ENCODE data around the gene TAB3.

The TAB3 gene

GRCh38 chrX:30910124-30910860 lies 21.2 kb upstream of the TAB3 start:
- H3K27me3 ChIP-seq (replicated peaks; ENCODE audit: control insufficient read depth, insufficient read depth, low read length, poor library complexity, severe bottlenecking), result no peaks in the 10 kb centered on the region
- H3K36me3 ChIP-seq (ENCODE audit: control insufficient read depth, insufficient read depth, low read length), result no peaks in the 10 kb centered on the region
- no peak for DNase-seq
- no peak overlapping the region for H3K27ac ChIP-seq (ENCODE audit: insufficient read depth, low read length, poor library complexity, severe bottlenecking)
- no peak overlapping the region for H3K4me3 ChIP-seq (ENCODE audit: insufficient read depth, low read depth, low read length, poor library complexity, severe bottlenecking)
- no peaks in the 10 kb centered on the region for H3K4me1 ChIP-seq (ENCODE audit: control insufficient read depth, insufficient read depth, low read length, poor library complexity, severe bottlenecking)
- no peaks in the 10 kb centered on the region for H3K9me3 ChIP-seq (ENCODE audit: control insufficient read depth, low read length)

GRCh38 chrX:30906726-30907125 lies 17.7 kb upstream of the TAB3 start:
- Histone ChIP-seq H3K27ac (ENCODE audit: insufficient read depth, low read length, poor library complexity, severe bottlenecking) (no peak overlapping the region), H3K27me3 (replicated peaks; ENCODE audit: control insufficient read depth, insufficient read depth, low read length, poor library complexity, severe bottlenecking) (no peaks in the 10 kb centered on the region), H3K4me1 (ENCODE audit: control insufficient read depth, insufficient read depth, low read length, poor library complexity, severe bottlenecking) (no peaks in the 10 kb centered on the region), H3K9me3 (ENCODE audit: control insufficient read depth, low read length) (no peaks in the 10 kb centered on the region), H3K4me3 (ENCODE audit: insufficient read depth, low read depth, low read length, poor library complexity, severe bottlenecking) (no peak overlapping the region), H3K36me3 (ENCODE audit: control insufficient read depth, insufficient read depth, low read length) (no peaks in the 10 kb centered on the region)
- no peak for DNase-seq

DNA sequence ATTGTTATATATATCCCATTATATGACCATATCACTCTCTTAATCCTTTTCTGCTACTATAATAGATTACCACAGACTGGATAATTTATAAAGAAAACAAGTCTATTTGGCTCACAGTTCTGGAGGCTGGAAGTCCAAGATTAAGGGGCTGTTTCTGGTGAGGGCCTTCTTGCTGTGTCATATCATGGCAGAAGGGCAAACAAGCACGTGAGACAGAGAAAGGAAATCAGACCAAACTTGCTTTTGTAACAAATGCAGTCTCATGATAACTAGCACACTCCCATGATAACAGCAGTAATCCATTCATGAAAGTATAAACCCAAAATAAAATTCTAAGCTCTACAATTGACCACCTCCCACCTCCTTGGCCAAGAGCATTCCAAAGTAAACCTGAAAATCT lies 16.3 kb upstream of the TAB3 start:
- Histone ChIP-seq H3K36me3 (ENCODE audit: control insufficient read depth, insufficient read depth, low read length) (no peaks in the 10 kb centered on the region), H3K4me3 (ENCODE audit: insufficient read depth, low read depth, low read length, poor library complexity, severe bottlenecking) (no peak overlapping the region), H3K27ac (ENCODE audit: insufficient read depth, low read length, poor library complexity, severe bottlenecking) (no peak overlapping the region), H3K4me1 (ENCODE audit: control insufficient read depth, insufficient read depth, low read length, poor library complexity, severe bottlenecking) (no peaks in the 10 kb centered on the region), H3K27me3 (replicated peaks; ENCODE audit: control insufficient read depth, insufficient read depth, low read length, poor library complexity, severe bottlenecking) (no peaks in the 10 kb centered on the region), H3K9me3 (ENCODE audit: control insufficient read depth, low read length) (no peaks in the 10 kb centered on the region)
- DNase-seq, result no peak

GRCh38 chrX:30904632-30905031 lies 15.6 kb upstream of the TAB3 start:
- Histone ChIP-seq H3K9me3 (ENCODE audit: control insufficient read depth, low read length) (no peaks in the 10 kb centered on the region), H3K4me1 (ENCODE audit: control insufficient read depth, insufficient read depth, low read length, poor library complexity, severe bottlenecking) (no peaks in the 10 kb centered on the region), H3K36me3 (ENCODE audit: control insufficient read depth, insufficient read depth, low read length) (no peaks in the 10 kb centered on the region), H3K4me3 (ENCODE audit: insufficient read depth, low read depth, low read length, poor library complexity, severe bottlenecking) (no peak overlapping the region), H3K27me3 (replicated peaks; ENCODE audit: control insufficient read depth, insufficient read depth, low read length, poor library complexity, severe bottlenecking) (no peaks in the 10 kb centered on the region), H3K27ac (ENCODE audit: insufficient read depth, low read length, poor library complexity, severe bottlenecking) (no peak overlapping the region)
- no peak for DNase-seq

GRCh38 chrX:30904186-30904585 lies 15.1 kb upstream of the TAB3 start:
- Histone ChIP-seq H3K36me3 (ENCODE audit: control insufficient read depth, insufficient read depth, low read length) (no peaks in the 10 kb centered on the region), H3K4me3 (ENCODE audit: insufficient read depth, low read depth, low read length, poor library complexity, severe bottlenecking) (no peak overlapping the region), H3K4me1 (ENCODE audit: control insufficient read depth, insufficient read depth, low read length, poor library complexity, severe bottlenecking) (no peaks in the 10 kb centered on the region), H3K27me3 (replicated peaks; ENCODE audit: control insufficient read depth, insufficient read depth, low read length, poor library complexity, severe bottlenecking) (no peaks in the 10 kb centered on the region), H3K27ac (ENCODE audit: insufficient read depth, low read length, poor library complexity, severe bottlenecking) (no peak overlapping the region), H3K9me3 (ENCODE audit: control insufficient read depth, low read length) (no peaks in the 10 kb centered on the region)
- no peak for DNase-seq

GRCh38 chrX:30900227-30900626 lies 11.2 kb upstream of the TAB3 start:
- H3K36me3 ChIP-seq (ENCODE audit: control insufficient read depth, insufficient read depth, low read length), result no peaks in the 10 kb centered on the region
- H3K4me1 ChIP-seq (ENCODE audit: control insufficient read depth, insufficient read depth, low read length, poor library complexity, severe bottlenecking), result no peaks in the 10 kb centered on the region
- no peak overlapping the region for H3K27ac ChIP-seq (ENCODE audit: insufficient read depth, low read length, poor library complexity, severe bottlenecking)
- no peaks in the 10 kb centered on the region for H3K27me3 ChIP-seq (replicated peaks; ENCODE audit: control insufficient read depth, insufficient read depth, low read length, poor library complexity, severe bottlenecking)
- no peaks in the 10 kb centered on the region for H3K9me3 ChIP-seq (ENCODE audit: control insufficient read depth, low read length)
- no peak for DNase-seq
- no peak overlapping the region for H3K4me3 ChIP-seq (ENCODE audit: insufficient read depth, low read depth, low read length, poor library complexity, severe bottlenecking)

- Histone ChIP-seq H3K4me1 (ENCODE audit: control insufficient read depth, insufficient read depth, low read length, poor library complexity, severe bottlenecking) (no peaks in the 10 kb centered on the region), H3K27ac (ENCODE audit: insufficient read depth, low read length, poor library complexity, severe bottlenecking) (no peak overlapping the region), H3K27me3 (replicated peaks; ENCODE audit: control insufficient read depth, insufficient read depth, low read length, poor library complexity, severe bottlenecking) (no peaks in the 10 kb centered on the region), H3K36me3 (ENCODE audit: control insufficient read depth, insufficient read depth, low read length) (no peaks in the 10 kb centered on the region), H3K9me3 (ENCODE audit: control insufficient read depth, low read length) (no peaks in the 10 kb centered on the region), H3K4me3 (ENCODE audit: insufficient read depth, low read depth, low read length, poor library complexity, severe bottlenecking) (no peak overlapping the region)
- no peak for DNase-seq
Measured at GRCh38 chrX:30898886-30899285, 9.8 kb upstream of the TAB3 start.

- H3K36me3 ChIP-seq (ENCODE audit: control insufficient read depth, insufficient read depth, low read length), result no peaks in the 10 kb centered on the region
- no peak overlapping the region for H3K4me3 ChIP-seq (ENCODE audit: insufficient read depth, low read depth, low read length, poor library complexity, severe bottlenecking)
- no peaks in the 10 kb centered on the region for H3K4me1 ChIP-seq (ENCODE audit: control insufficient read depth, insufficient read depth, low read length, poor library complexity, severe bottlenecking)
- no peaks in the 10 kb centered on the region for H3K27me3 ChIP-seq (replicated peaks; ENCODE audit: control insufficient read depth, insufficient read depth, low read length, poor library complexity, severe bottlenecking)
- H3K9me3 ChIP-seq (ENCODE audit: control insufficient read depth, low read length), result no peaks in the 10 kb centered on the region
- DNase-seq, result no peak
- no peak overlapping the region for H3K27ac ChIP-seq (ENCODE audit: insufficient read depth, low read length, poor library complexity, severe bottlenecking)
Measured at GRCh38 chrX:30895370-30895769, 6.3 kb upstream of the TAB3 start.

- no peak overlapping the region for H3K4me3 ChIP-seq (ENCODE audit: insufficient read depth, low read depth, low read length, poor library complexity, severe bottlenecking)
- no peaks in the 10 kb centered on the region for H3K9me3 ChIP-seq (ENCODE audit: control insufficient read depth, low read length)
- H3K27ac ChIP-seq (ENCODE audit: insufficient read depth, low read length, poor library complexity, severe bottlenecking), result no peak overlapping the region
- DNase-seq, result no peak
- H3K36me3 ChIP-seq (ENCODE audit: control insufficient read depth, insufficient read depth, low read length), result no peaks in the 10 kb centered on the region
- H3K27me3 ChIP-seq (replicated peaks; ENCODE audit: control insufficient read depth, insufficient read depth, low read length, poor library complexity, severe bottlenecking), result no peaks in the 10 kb centered on the region
- no peaks in the 10 kb centered on the region for H3K4me1 ChIP-seq (ENCODE audit: control insufficient read depth, insufficient read depth, low read length, poor library complexity, severe bottlenecking)
Measured at GRCh38 chrX:30893206-30893605, 4.2 kb upstream of the TAB3 start.

DNA sequence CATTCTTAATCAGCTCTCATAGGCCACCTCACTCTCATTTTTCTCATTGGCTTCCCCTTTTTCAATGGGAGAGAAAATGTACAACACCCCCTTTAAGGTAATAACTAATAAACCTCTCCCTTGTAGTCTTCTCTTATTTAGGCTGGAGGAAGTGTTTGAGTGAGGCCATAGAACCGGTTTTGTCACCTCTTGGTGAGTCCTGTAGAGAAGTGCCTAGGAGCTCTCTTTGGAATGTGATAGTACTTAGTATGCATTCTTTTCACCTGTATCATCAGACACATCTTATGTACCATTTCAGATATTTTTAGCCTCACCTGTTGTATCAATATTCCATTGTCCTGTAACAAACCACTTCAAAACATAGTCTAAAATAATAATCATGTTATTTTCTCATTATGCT lies 3.5 kb upstream of the TAB3 start:
- no peak overlapping the region for H3K27ac ChIP-seq (ENCODE audit: insufficient read depth, low read length, poor library complexity, severe bottlenecking)
- DNase-seq, result no peak
- H3K4me1 ChIP-seq (ENCODE audit: control insufficient read depth, insufficient read depth, low read length, poor library complexity, severe bottlenecking), result peaks cover 2% of the 10 kb centered on the region
- H3K36me3 ChIP-seq (ENCODE audit: control insufficient read depth, insufficient read depth, low read length), result no peaks in the 10 kb centered on the region
- H3K27me3 ChIP-seq (replicated peaks; ENCODE audit: control insufficient read depth, insufficient read depth, low read length, poor library complexity, severe bottlenecking), result no peaks in the 10 kb centered on the region
- H3K9me3 ChIP-seq (ENCODE audit: control insufficient read depth, low read length), result no peaks in the 10 kb centered on the region
- no peak overlapping the region for H3K4me3 ChIP-seq (ENCODE audit: insufficient read depth, low read depth, low read length, poor library complexity, severe bottlenecking)
